K562 (cell line): ENCODE measurements around the gene CACTIN. TPM values are rescaled to one million over a fixed set of nuclear protein-coding genes. Genes with fewer than 3 reads are reported as not detected.

Source experiments
- ERF ChIP-seq: fragments of 450-650 bp; formaldehyde crosslinking; IDR thresholded peaks from 2 replicates; pipeline ENCODE4 v1.4.0; 2020; ENCODE audit warnings: mild to moderate bottlenecking, mixed read lengths
- ETV1 ChIP-seq: fragments of 450-650 bp; conservative IDR thresholded peaks from 2 replicates; pipeline ENCODE4 v1.6.1; 2016; ENCODE audit warnings: missing genetic modification characterization, control low read depth, low read depth, missing compliant biosample characterization
- FOXJ2 ChIP-seq: fragments of 200-800 bp; sonication (Bioruptor generic); IDR thresholded peaks from 2 replicates; pipeline ENCODE4 v1.6.1; 2016; ENCODE audit warnings: missing genetic modification characterization, missing compliant biosample characterization
- HDGF ChIP-seq: fragments of 450-650 bp; IDR thresholded peaks from 2 replicates; pipeline ENCODE4 v1.6.1; 2016
- HLTF ChIP-seq: fragments of 450-650 bp; IDR thresholded peaks from 2 replicates; pipeline ENCODE4 v1.6.1; 2016
- KHSRP ChIP-seq: fragments of 450-650 bp; IDR thresholded peaks from 2 replicates; pipeline ENCODE4 v1.6.1; 2017
- MEIS2 ChIP-seq: fragments of 450-650 bp; IDR thresholded peaks from 2 replicates; pipeline ENCODE4 v1.6.1; 2014; ENCODE audit warnings: mild to moderate bottlenecking; ENCODE audit not compliant: partially characterized antibody
- MNT ChIP-seq, 2 experiments: fragments of 450-650 bp; conservative IDR thresholded peaks; 2 replicates each; pipeline ENCODE4 v1.6.1; 2017; ENCODE audit warnings: mild to moderate bottlenecking in 2 of 2, moderate library complexity in 2 of 2
- POLR2B ChIP-seq: fragments of 450-650 bp; IDR thresholded peaks from 2 replicates; pipeline ENCODE4 v1.6.1; 2018; ENCODE audit warnings: low read depth; ENCODE audit not compliant: partially characterized antibody
- RAD21 ChIP-seq, 2 experiments: fragments of 250-450 bp in 1 of 2; fragments of 450-650 bp in 1 of 2; sonication (Bioruptor Pico) in 1 of 2; formaldehyde crosslinking in 1 of 2; IDR thresholded peaks in 1 of 2; conservative IDR thresholded peaks in 1 of 2; 2 replicates each; pipeline versions ENCODE4 v1.4.0 to v1.8.0; 2020 to 2022; ENCODE audit warnings: mild to moderate bottlenecking in 2 of 2, moderate library complexity in 1 of 2
- SMAD3 ChIP-seq: fragments of 450-650 bp; formaldehyde crosslinking; conservative IDR thresholded peaks from 2 replicates; pipeline ENCODE4 v1.4.0; 2020; ENCODE audit warnings: mild to moderate bottlenecking
- SMARCA5 ChIP-seq: fragments of 450-650 bp; IDR thresholded peaks from 2 replicates; pipeline ENCODE4 v1.6.1; 2016
- SMARCC2 ChIP-seq: fragments of 450-650 bp; IDR thresholded peaks from 2 replicates; pipeline ENCODE4 v1.6.1; 2017; ENCODE audit warnings: antibody characterized with exemption, moderate library complexity, mild to moderate bottlenecking, low read depth
- SREBF2 ChIP-seq: sonication (generic); formaldehyde crosslinking; IDR thresholded peaks from 2 replicates; pipeline ENCODE4 v1.4.0; 2020; ENCODE audit warnings: mild to moderate bottlenecking, missing genetic modification reagents
- SRSF7 ChIP-seq: fragments of 200-400 bp; formaldehyde crosslinking; optimal IDR thresholded peaks from 2 replicates; pipeline ENCODE3; 2017; ENCODE audit warnings: mild to moderate bottlenecking, low read depth, low read length
- TAF7 ChIP-seq: fragments of 450-650 bp; IDR thresholded peaks from 2 replicates; pipeline ENCODE4 v1.6.1; 2016; ENCODE audit warnings: missing genetic modification characterization, missing compliant biosample characterization
- TBP ChIP-seq: optimal IDR thresholded peaks from 2 replicates; pipeline ENCODE3; 2011; ENCODE audit warnings: low read depth, low read length, improper control_type of control experiment
- TEAD4 ChIP-seq, 2 experiments: sonication (generic) in 1 of 2; formaldehyde crosslinking in 1 of 2; IDR thresholded peaks; 2 replicates each; pipeline versions ENCODE4 v1.6.1 to v1.8.0; 2012 to 2022; ENCODE audit warnings: borderline replicate concordance in 1 of 2, inconsistent platforms in 1 of 2, low read length in 1 of 2, mild to moderate bottlenecking in 1 of 2, missing genetic modification reagents in 1 of 2
- ZFX ChIP-seq: sonication (generic); formaldehyde crosslinking; IDR thresholded peaks from 2 replicates; pipeline ENCODE4 v1.8.0; 2022; ENCODE audit warnings: mild to moderate bottlenecking, missing genetic modification reagents, moderate library complexity
- ZNF121 ChIP-seq: sonication (generic); formaldehyde crosslinking; conservative IDR thresholded peaks from 2 replicates; pipeline ENCODE4 v1.8.0; 2022; ENCODE audit warnings: missing genetic modification reagents
- ZNF134 ChIP-seq: fragments of 250-450 bp; sonication (Bioruptor Pico); conservative IDR thresholded peaks from 2 replicates; pipeline ENCODE4 v1.4.0; 2020
- ZNF280A ChIP-seq: fragments of 450-650 bp; IDR thresholded peaks from 2 replicates; pipeline ENCODE4 v1.6.1; 2018; ENCODE audit warnings: mild to moderate bottlenecking, low read depth; ENCODE audit not compliant: partially characterized antibody
- ZNF57 ChIP-seq: fragments of 450-650 bp; formaldehyde crosslinking; IDR thresholded peaks from 2 replicates; pipeline ENCODE4 v1.4.0; 2020; ENCODE audit warnings: mild to moderate bottlenecking, moderate library complexity
- ZNF717 ChIP-seq: fragments of 250-450 bp; sonication (Bioruptor Pico); IDR thresholded peaks from 2 replicates; pipeline ENCODE4 v1.5.0; 2021
- polyA plus RNA-seq, 8 experiments: library from polyadenylated mRNA; depleted of rRNA in 4 of 8; stranded (reverse) in 5 of 8; unstranded in 3 of 8; fragments of >200 nt; fragmentation: Nextera tagmentation in 2 of 8; fragmentation: Illumina TruSeq in 1 of 8; extraction: Ambion mirVana in 2 of 8; extraction: Trizol in 1 of 8; gene quantifications; 2 replicates each; pipeline versions ENCODE4 v1.2.1 to v1.2.3, GENCODE V29; 2011 to 2014; ENCODE audit warnings: inconsistent platforms in 1 of 8, missing spikeins in 1 of 8
- total RNA-seq, 7 experiments: library from RNA; depleted of rRNA in 6 of 7; stranded (reverse); fragments of >200 nt in 6 of 7; fragmentation: Illumina TruSeq in 2 of 7; extraction: Trizol in 2 of 7; gene quantifications; 2 replicates each; pipeline versions ENCODE4 v1.2.1 to v1.2.3, GENCODE V29; 2011 to 2021; ENCODE audit warnings: low replicate concordance in 1 of 7
- TF ChIP-seq, protein P1 (sequence below), 3 experiments: IDR thresholded peaks in 2 of 3; conservative IDR thresholded peaks in 1 of 3; 2 replicates each; pipeline ENCODE4 v1.5.1; 2011 to 2012; ENCODE audit warnings: low read length in 3 of 3, mild to moderate bottlenecking in 3 of 3, control low read depth in 2 of 3, improper control_type of control experiment in 1 of 3, inconsistent platforms in 1 of 3, low read depth in 1 of 3, mixed read lengths in 1 of 3, moderate library complexity in 1 of 3; ENCODE audit not compliant: insufficient read depth in 2 of 3

The CACTIN gene
- total and polyA plus RNA-seq, 9 of the 15 experiments (the other 6 are each of a cell fraction or from before 2014, with no cell fraction given), result 0.15 to 49.2 (median 15.0) TPM

DNA sequence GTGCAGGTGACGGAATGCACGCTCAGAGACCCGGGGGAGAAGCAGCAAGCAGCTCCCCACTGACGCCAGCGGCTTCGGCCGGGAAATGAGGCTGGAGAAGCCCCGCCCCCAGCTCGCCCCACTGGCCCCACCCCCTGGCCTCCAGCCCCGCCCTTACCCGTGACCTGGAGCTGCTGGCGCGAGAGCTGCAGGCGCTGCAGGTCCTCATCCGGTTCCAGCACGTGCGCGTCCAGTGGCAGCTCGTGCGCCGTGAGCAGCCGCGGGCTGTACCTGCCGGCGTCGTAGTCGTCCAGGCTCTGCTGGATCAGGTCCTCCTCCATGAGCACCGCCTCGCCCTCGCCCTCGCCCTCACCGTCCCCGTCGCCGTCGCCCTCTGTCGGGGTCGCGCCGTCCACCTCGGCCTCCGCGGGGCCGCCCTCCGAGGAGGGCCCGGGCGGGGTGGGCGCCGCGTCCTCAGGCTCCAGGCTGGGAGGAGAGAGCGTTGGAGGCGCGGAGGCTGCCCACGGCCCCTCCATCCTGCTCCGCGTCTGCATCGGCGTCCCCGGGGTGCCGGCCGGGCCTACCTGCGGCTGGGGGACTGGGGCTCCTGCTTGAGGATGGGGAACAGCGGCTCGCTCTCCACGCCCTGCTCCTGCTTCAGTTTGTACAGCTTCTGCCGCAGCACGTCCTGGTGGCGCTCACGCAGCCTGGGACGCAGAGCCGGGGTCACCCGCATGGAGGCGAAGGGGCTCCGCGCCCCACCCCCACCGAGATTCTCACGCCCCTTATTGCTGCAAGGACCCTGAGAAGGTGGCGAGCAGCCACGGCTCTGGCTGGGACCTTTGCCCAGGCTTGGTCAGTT is 13.5 kb downstream of the CACTIN start (continued):
- no peak for TF ChIP-seq HDGF
- TF ChIP-seq TAF7, result no peak
- no peak for TF ChIP-seq FOXJ2 (tag)
- TF ChIP-seq SMAD3, result no peak
- no peak for TF ChIP-seq POLR2B
- no peak for TF ChIP-seq SRSF7
- TF ChIP-seq ZNF57 (CRISPR knock-in tag), result no peak
- TF ChIP-seq, protein P1, sequence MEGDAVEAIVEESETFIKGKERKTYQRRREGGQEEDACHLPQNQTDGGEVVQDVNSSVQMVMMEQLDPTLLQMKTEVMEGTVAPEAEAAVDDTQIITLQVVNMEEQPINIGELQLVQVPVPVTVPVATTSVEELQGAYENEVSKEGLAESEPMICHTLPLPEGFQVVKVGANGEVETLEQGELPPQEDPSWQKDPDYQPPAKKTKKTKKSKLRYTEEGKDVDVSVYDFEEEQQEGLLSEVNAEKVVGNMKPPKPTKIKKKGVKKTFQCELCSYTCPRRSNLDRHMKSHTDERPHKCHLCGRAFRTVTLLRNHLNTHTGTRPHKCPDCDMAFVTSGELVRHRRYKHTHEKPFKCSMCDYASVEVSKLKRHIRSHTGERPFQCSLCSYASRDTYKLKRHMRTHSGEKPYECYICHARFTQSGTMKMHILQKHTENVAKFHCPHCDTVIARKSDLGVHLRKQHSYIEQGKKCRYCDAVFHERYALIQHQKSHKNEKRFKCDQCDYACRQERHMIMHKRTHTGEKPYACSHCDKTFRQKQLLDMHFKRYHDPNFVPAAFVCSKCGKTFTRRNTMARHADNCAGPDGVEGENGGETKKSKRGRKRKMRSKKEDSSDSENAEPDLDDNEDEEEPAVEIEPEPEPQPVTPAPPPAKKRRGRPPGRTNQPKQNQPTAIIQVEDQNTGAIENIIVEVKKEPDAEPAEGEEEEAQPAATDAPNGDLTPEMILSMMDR (IDR thresholded peaks at IDR 0.05 in 2 of 3, conservative IDR thresholded peaks at IDR 0.05 in 1 of 3; ENCODE audit: insufficient read depth in 2 of 3, low read depth in 1 of 3, low read length in 3 of 3), result 0 out of 6 replicates have a peak, but pooled peaks of 1 of the 3 experiments have one; percentile 4
- peak; percentile 59; the same call in 1 of the 2 replicates for TF ChIP-seq ETV1 (tag)
- TF ChIP-seq SMARCA5, result no peak
- no peak for TF ChIP-seq KHSRP
- TF ChIP-seq ZNF121 (CRISPR knock-in tag), result no peak
- TF ChIP-seq ERF (CRISPR knock-in tag), result 0 out of 2 replicates have a peak, but pooled peaks have one; percentile 73
- no peak for TF ChIP-seq ZFX (CRISPR knock-in tag)
- TF ChIP-seq TBP, result peak; percentile 40
- TF ChIP-seq HLTF, result no peak
- TF ChIP-seq MEIS2, result no peak
- TF ChIP-seq RAD21 (CRISPR knock-in tag; conservative IDR thresholded peaks at IDR 0.05 in 1 of 2, IDR thresholded peaks at IDR 0.05 in 1 of 2), result no peak
- no peak for TF ChIP-seq ZNF717 (CRISPR knock-in tag)
- no peak for TF ChIP-seq SMARCC2
- no peak for TF ChIP-seq ZNF280A
- no peak for TF ChIP-seq TEAD4 (IDR thresholded peaks at IDR 0.05; ENCODE audit: low read length)
- no peak for TF ChIP-seq TEAD4 (CRISPR knock-in tag; IDR thresholded peaks at IDR 0.05; ENCODE audit: borderline replicate concordance)
- no peak for TF ChIP-seq SREBF2 (CRISPR knock-in tag)
- peak in 1 of 2 experiments; percentile 58; a peak in 2 of 4 replicates for TF ChIP-seq MNT (conservative IDR thresholded peaks at IDR 0.05)
- no peak for TF ChIP-seq ZNF134 (CRISPR knock-in tag)
